Activated naive CD4-positive, alpha-beta T cell treated with anti-CD3 and anti-CD28 coated beads for 36 hours (primary cell): ENCODE results near the gene HLA-DOB. TPM values are rescaled to one million over a fixed set of nuclear protein-coding genes. Genes with fewer than 3 reads are reported as not detected.
A peak's percentile ranks its signal among the peaks of the same experiment; 100 is the strongest.
"Not testable (repeated sequence)": the region's sequence is repeated elsewhere in the genome, so short reads cannot be mapped to it uniquely, and the experiment has no call there.

Source experiments
- CTCF ChIA-PET: fragments of 350-600 bp; sonication (Branson Sonifier 250); formaldehyde crosslinking; loops from one replicate; lab custom pipeline; 2021; ENCODE audit warnings: antibody characterized with exemption; lab: Charles Lee
- DNase-seq: peaks from one replicate; pipeline ENCODE4 v3.0.0-alpha.2; 2020
- H3K27ac Mint-ChIP-seq: one replicate; pipeline ENCODE4 v1.8.0; 2021; ENCODE audit warnings: mild to moderate bottlenecking, mixed read lengths
- H3K27me3 Mint-ChIP-seq: one replicate; pipeline ENCODE4 v1.8.0; 2021; ENCODE audit warnings: low read depth, mixed read lengths
- H3K36me3 Mint-ChIP-seq: one replicate; pipeline ENCODE4 v1.8.0; 2021; ENCODE audit warnings: low read depth, mixed read lengths
- H3K4me1 Mint-ChIP-seq: one replicate; pipeline ENCODE4 v1.8.0; 2021; ENCODE audit warnings: low read depth, mixed read lengths
- H3K4me3 Mint-ChIP-seq: one replicate; pipeline ENCODE4 v1.8.0; 2021; ENCODE audit warnings: mild to moderate bottlenecking, moderate library complexity, mixed read lengths
- H3K9me3 Mint-ChIP-seq: one replicate; pipeline ENCODE4 v1.8.0; 2021; ENCODE audit warnings: mixed read lengths
- intact Hi-C: fragments of 100-400 bp; cut with micrococcal nuclease; formaldehyde crosslinking; loops from one replicate; pipeline ENCODE4 v1.15.1; 2023
- total RNA-seq, 2 experiments: library from RNA; stranded (reverse); gene quantifications; one replicate each; pipeline ENCODE4 v1.2.3, GENCODE V29; 2021

HLA-DOB gene
- total RNA-seq, 2 experiments from 2014 or later = 0.91 to 1.1 TPM

DNA sequence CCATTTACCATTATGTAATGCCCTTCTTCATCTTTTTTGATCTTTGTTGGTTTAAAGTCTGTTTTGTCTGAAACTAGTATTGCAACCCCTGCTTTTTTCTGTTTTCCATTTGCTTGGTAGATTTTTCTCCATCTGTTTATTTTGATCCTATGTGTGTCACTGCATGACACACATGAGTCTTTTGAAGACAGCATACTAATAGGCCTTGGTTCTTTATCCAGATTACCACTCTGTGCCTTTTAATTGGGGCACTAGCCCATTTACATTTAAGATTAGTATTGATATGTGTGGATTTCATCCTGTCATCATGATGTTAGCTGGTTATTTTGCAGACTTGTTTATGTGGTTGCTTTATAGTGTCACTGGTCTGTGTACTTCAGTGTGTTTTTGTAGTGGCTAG, 11.4 kb downstream of the HLA-DOB start:
- intact Hi-C loops, H3K36me3 Mint-ChIP-seq, H3K4me1 Mint-ChIP-seq, H3K27ac Mint-ChIP-seq, H3K9me3 Mint-ChIP-seq, H3K4me3 Mint-ChIP-seq, DNase-seq: not testable (repeated sequence)
- peaks cover 37% of the 10 kb centered on the region for H3K27me3 Mint-ChIP-seq
- CTCF ChIA-PET = interaction anchor here (1.2 kb wide), 1 partner anchor 62 kb away, joined by 4 read pairs; no protein-coding TSS in a partner anchor

DNA sequence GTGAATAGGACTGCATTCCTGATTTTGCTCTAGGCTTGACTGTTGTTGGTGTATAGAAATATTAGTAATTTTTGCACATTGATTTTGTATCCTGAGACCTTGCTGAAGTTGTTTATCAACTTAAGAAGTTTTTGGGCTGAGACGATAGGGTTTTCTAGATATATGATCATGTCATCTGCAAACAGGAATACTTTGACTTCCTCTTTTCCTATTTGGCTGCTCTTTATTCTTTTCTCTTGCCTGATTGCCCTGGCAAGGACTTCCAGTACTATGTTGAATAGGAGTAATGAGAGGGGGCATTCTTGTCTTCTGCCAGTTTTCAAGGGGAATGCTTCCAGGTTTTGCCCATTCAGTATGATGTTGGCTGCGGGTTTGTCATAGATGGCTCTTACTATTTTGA, 13.4 kb downstream of the HLA-DOB start:
- Mint-ChIP-seq H3K4me3 (no peak overlapping the region), H3K36me3 (no peaks in the 10 kb centered on the region), H3K9me3 (peaks cover 5% of the 10 kb centered on the region), H3K27ac (no peak overlapping the region), H3K4me1 (peaks cover 8% of the 10 kb centered on the region), H3K27me3 (peaks cover 42% of the 10 kb centered on the region)
- DNase-seq = no peak
- intact Hi-C loops = no loop called here
- CTCF ChIA-PET = interaction anchor here (0.9 to 1.6 kb wide), 2 partner anchors 16 to 35 kb away, joined by 3 read pairs; partner anchors contain the start of gene TAP2

DNA sequence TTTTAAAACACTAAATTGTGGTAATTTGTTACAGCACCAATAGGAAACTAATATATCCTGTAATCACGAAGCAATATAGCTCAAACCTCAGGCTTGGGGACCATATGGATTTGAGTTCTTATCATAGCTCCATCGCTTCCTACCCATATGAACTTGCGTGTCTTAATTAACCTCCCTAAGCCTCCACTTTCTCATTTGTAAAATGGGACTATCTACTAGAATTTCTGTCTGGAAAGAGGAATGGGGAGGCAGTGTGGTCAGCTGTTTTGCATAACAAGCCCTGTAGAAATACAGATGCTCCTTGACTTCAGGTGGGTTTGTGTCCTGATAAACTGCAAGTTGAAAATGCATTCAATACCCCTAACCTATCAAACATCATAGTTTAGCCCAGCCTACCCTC, 17.1 kb downstream of the HLA-DOB start:
- intact Hi-C loops = loop anchor here (5.0 to 10.0 kb wide), 2 partner anchors 367 to 555 kb away; no protein-coding TSS in a partner anchor
- H3K9me3 Mint-ChIP-seq = peaks cover 6% of the 10 kb centered on the region
- no peak overlapping the region for H3K27ac Mint-ChIP-seq

DNA sequence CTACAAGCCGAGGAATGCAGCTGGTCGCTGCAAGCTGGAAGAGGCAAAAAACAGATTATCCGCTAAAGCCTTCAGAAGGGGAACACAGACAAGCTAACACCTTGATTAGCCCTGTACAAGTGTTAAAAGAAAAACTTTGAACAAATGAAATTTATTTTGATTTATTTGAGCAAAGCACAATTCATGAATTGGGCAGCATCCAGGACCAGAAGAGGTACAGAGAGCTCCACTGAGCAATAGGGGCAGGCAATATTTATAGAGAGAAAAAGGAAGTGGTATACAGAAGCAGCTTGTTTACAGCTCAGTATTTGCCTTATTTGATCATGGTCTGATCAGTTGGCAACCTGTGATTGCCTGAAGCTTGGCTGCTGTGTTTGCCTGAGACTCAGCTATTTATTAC, 17.6 kb downstream of the HLA-DOB start:
- H3K4me1 Mint-ChIP-seq = peaks cover 16% of the 10 kb centered on the region
- no peak for DNase-seq
- peaks cover 6% of the 10 kb centered on the region for H3K9me3 Mint-ChIP-seq
- intact Hi-C loops = loop anchor here (5.0 to 10.0 kb wide), 2 partner anchors 367 to 554 kb away; no protein-coding TSS in a partner anchor
- H3K27ac Mint-ChIP-seq = no peak overlapping the region
- H3K36me3 Mint-ChIP-seq = no peaks in the 10 kb centered on the region
- H3K27me3 Mint-ChIP-seq = peaks cover 30% of the 10 kb centered on the region
- CTCF ChIA-PET = interaction anchor here (0.9 to 2.4 kb wide), 7 partner anchors 11 to 385 kb away, joined by 3 to 11 read pairs (median 6); partner anchors contain the start of gene TAP2
- no peak overlapping the region for H3K4me3 Mint-ChIP-seq

More for the DNA sequence above, 17.1 kb downstream of the HLA-DOB start:
- Mint-ChIP-seq H3K27me3 (peaks cover 34% of the 10 kb centered on the region), H3K36me3 (no peaks in the 10 kb centered on the region), H3K4me1 (peaks cover 10% of the 10 kb centered on the region), H3K4me3 (no peak overlapping the region)
- DNase-seq = no peak
- CTCF ChIA-PET = interaction anchor here (0.9 to 2.4 kb wide), 6 partner anchors 12 to 385 kb away, joined by 3 to 11 read pairs (median 6); partner anchors contain the start of gene TAP2

DNA sequence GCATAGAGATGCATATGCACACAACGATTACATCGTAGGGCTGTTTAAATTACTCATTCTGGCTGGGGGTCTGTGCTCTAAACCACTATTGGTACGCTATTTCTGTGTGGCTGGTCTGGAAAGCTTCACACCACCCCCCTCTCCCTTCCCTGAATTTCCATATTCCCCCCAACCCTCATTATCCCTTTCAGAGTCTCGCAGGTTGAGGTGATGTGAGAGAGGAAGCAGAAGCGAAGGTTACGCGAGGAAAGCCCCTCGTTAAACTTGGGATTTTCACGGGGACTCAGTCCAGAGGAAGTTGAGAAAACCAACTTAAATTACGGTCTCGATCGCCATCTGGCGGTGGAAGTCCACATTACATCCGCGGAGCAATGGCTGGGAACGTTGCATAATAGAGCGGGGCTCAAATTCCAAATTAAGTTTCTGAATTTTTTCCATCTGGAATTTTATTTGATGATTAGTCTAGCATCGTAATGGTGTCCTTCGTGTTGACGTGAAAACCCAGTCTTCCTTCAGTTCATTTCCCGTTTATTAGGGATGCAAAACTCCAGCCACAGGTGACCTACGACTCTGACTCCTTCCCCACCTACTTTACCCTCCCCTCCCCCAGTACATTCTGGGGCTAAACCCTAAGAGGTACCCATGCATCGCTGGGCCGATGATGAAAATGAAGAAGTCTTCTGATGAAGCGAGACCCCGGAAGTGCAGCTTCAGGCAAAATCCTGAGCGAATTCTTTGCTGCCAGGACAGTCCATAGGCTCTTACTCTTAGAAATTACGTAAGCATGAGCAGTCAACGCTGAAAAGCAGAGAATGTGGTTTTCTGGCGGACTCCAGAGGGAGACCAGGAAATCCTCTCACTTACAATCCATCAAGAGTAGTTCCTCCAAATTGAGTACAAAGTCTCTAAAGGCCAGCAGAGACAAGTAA, 19.7 kb downstream of the HLA-DOB start:
- no peaks in the 10 kb centered on the region for H3K36me3 Mint-ChIP-seq
- intact Hi-C loops = loop anchor here (1.0 to 10.0 kb wide), 5 partner anchors 72 to 552 kb away; no protein-coding TSS in a partner anchor
- no peak overlapping the region for H3K27ac Mint-ChIP-seq
- peaks cover 20% of the 10 kb centered on the region for H3K27me3 Mint-ChIP-seq
- H3K4me3 Mint-ChIP-seq = peak overlapping the region; percentile 47
- H3K9me3 Mint-ChIP-seq = peaks cover 6% of the 10 kb centered on the region
- H3K4me1 Mint-ChIP-seq = peaks cover 22% of the 10 kb centered on the region
- DNase-seq = peak; percentile 91
- CTCF ChIA-PET = interaction anchor here (1.0 to 2.4 kb wide), 5 partner anchors 10 to 383 kb away, joined by 4 to 11 read pairs (median 9); no protein-coding TSS in a partner anchor

DNA sequence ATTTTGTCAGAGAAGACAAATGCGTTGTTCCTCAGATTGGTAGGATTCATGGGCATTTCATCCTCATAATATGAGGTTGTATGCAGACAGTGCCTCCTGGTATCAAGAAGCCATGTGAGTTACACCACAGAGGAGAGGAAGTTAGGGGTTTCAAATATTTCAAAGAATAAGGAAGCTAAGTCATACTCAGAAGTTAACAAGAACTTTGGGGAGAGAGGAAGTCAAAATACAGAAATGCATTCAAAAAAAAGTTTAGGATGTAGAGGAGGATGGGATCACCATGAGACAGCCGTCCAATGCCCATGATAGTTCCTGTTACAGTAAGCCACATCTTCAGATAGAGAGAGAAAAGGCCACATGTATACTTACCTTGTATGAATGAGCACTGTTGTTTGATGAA, 22.3 kb downstream of the HLA-DOB start:
- intact Hi-C loops = loop anchor here (10.0 kb wide), 1 partner anchor 550 kb away; no protein-coding TSS in a partner anchor
- H3K4me3 Mint-ChIP-seq = no peak overlapping the region
- peaks cover 22% of the 10 kb centered on the region for H3K4me1 Mint-ChIP-seq
- peaks cover 18% of the 10 kb centered on the region for H3K27me3 Mint-ChIP-seq
- no peak for DNase-seq
- CTCF ChIA-PET = interaction anchor here (0.6 to 3.1 kb wide), 7 partner anchors 8 to 549 kb away, joined by 3 to 15 read pairs (median 6); partner anchors contain the start of gene HLA-DMA
- peaks cover 6% of the 10 kb centered on the region for H3K9me3 Mint-ChIP-seq
- no peaks in the 10 kb centered on the region for H3K36me3 Mint-ChIP-seq
- no peak overlapping the region for H3K27ac Mint-ChIP-seq

DNA sequence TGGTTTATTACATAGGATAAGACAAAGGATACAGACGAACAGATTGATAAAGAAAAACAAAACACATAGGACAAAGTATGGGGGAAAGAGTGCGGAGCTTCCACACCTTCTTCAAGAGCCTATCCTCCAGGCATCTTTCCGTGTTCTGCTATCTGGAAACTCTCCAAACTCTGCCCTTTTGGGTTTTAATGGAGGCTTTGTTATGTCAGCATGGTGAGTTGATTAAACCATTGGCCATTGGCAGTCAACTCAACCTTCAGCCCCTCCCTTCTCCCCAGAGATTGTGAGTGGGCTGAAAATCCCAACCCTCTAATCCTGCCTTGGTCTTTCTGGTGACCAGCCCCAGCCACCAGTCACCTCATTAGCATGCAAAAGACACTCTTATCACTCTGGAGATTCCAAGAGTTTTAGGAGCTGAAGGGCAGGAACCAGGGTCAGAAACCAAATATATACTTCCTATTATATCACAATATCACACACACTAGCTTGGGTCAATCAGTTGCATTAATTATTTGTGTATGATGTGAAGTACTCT, 23.8 kb downstream of the HLA-DOB start:
- Mint-ChIP-seq H3K4me3 (no peak overlapping the region), H3K9me3 (no peaks in the 10 kb centered on the region), H3K4me1 (peaks cover 22% of the 10 kb centered on the region), H3K36me3 (no peaks in the 10 kb centered on the region), H3K27me3 (peaks cover 13% of the 10 kb centered on the region), H3K27ac (no peak overlapping the region)
- CTCF ChIA-PET = interaction anchor here (0.8 to 3.1 kb wide), 8 partner anchors 7 to 379 kb away, joined by 3 to 15 read pairs (median 4); no protein-coding TSS in a partner anchor
- intact Hi-C loops = loop anchor here (10.0 kb wide), 1 partner anchor 548 kb away; no protein-coding TSS in a partner anchor
- DNase-seq = no peak

DNA sequence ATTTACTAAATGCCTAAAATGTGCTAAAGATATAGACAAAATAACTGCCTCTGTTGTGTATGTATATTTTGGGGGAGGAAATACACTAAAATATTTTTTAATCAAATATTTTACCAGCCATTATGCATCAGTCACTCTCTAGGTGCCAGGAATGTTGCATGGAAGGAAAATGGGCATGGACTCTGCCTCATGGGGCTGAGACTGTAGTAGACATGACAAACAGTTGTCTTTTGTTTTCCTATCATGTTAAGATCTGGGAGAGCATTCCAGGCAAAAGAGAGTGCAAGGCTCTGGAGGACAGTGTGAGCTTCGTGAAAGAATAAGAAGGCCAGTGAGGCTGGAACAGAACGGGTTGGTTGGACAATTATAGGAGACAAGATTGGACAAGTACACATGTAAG, 26.5 kb downstream of the HLA-DOB start:
- Mint-ChIP-seq H3K36me3 (no peaks in the 10 kb centered on the region), H3K27ac (no peak overlapping the region), H3K4me1 (peaks cover 15% of the 10 kb centered on the region), H3K9me3 (no peaks in the 10 kb centered on the region), H3K27me3 (peaks cover 18% of the 10 kb centered on the region), H3K4me3 (no peak overlapping the region)
- intact Hi-C loops = loop anchor here (10.0 kb wide), 1 partner anchor 546 kb away; no protein-coding TSS in a partner anchor
- DNase-seq = no peak
- CTCF ChIA-PET = interaction anchor here (0.8 kb wide), 1 partner anchor 226 kb away, joined by 4 read pairs; no protein-coding TSS in a partner anchor

DNA sequence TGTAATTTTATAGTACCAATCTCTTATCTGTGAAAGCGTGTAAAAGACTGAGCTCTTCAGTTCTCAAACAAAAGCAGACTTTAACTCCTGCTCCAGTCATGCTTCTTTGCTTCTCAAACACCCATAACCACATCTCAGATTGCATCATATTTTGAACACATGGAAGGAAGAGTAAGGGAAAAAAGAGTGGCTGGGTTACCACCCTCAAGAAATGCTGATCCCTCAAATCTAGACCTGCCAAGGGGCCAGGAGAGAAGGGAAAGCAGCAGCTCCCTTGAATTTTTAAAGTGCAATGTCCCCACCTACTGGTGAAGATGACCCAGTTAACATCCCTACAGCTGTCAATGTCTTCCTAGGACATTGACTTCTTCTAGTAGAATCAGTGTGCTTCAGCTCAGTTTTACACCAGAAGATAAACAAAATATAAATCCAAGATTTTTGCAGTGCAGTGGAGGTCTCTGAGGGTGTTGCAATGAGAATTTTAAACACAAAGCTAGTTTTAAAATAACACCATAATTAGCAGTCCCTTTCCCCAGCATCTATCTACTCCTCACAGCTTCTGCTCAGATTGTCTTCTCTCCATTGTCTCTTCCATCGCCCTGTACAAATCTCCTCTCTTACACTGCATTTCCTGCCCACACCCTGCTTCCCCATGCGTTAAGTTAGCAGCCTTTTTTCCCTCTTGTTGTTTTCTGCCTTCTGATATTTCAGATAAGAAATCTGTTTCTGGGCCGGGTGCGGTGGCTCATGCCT, 30.8 kb downstream of the HLA-DOB start:
- Mint-ChIP-seq H3K9me3 (no peaks in the 10 kb centered on the region), H3K36me3 (no peaks in the 10 kb centered on the region), H3K27ac (no peak overlapping the region), H3K27me3 (peaks cover 13% of the 10 kb centered on the region), H3K4me1 (no peaks in the 10 kb centered on the region), H3K4me3 (no peak overlapping the region)
- peak; percentile 49 for DNase-seq
- intact Hi-C loops = loop anchor here (1.0 to 5.0 kb wide), 2 partner anchors 84 to 373 kb away; no protein-coding TSS in a partner anchor
- CTCF ChIA-PET = interaction anchor here (0.6 to 3.0 kb wide), 27 partner anchors 8 to 739 kb away, joined by 3 to 18 read pairs (median 3); partner anchors contain the start of gene TAP2

DNA sequence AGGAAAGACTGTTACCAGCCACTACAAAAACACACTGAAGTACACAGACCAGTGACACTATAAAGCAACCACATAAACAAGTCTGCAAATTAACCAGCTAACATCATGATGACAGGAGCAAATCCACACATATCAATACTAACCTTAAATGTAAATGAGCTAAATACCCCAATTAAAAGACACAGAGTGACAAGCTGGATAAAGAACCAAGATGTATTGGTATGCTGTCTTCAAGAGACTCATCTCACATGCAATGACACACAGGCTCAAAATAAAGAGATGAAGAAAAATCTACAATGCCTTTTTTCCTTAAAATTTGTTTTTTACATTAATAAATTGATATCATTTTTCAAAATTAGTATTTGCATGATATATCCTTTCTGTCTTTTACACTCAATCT, 33.9 kb downstream of the HLA-DOB start:
- H3K27ac Mint-ChIP-seq, intact Hi-C loops, H3K9me3 Mint-ChIP-seq, CTCF ChIA-PET, H3K36me3 Mint-ChIP-seq, H3K4me3 Mint-ChIP-seq, DNase-seq, H3K4me1 Mint-ChIP-seq: not testable (repeated sequence)
- H3K27me3 Mint-ChIP-seq = peaks cover 11% of the 10 kb centered on the region

DNA sequence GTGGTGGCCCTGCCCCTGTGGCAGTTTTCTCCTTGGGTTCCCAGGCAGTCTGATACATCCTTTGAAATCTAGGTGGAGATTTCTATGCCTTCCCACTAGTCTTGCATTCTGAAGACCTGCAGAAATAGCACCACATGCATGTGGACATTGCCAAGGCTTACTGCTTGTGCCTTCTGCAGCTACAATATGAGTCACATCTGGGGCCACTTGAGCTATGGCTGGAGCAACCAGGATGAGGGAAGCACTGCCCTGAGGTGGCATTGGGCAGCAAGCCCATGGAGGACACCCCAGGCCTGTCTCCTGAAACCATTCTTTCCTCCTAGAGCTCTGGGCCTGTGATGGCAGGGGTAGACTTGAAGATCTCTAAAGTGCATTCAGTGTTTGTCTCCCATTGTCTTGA, 37.8 kb downstream of the HLA-DOB start:
- CTCF ChIA-PET = interaction anchor here (0.7 kb wide), 1 partner anchor 9 kb away, joined by 3 read pairs; no protein-coding TSS in a partner anchor
- Mint-ChIP-seq H3K27me3 (no peaks in the 10 kb centered on the region), H3K4me3 (no peak overlapping the region), H3K36me3 (no peaks in the 10 kb centered on the region), H3K9me3 (no peaks in the 10 kb centered on the region), H3K27ac (no peak overlapping the region), H3K4me1 (no peaks in the 10 kb centered on the region)
- no peak for DNase-seq
- intact Hi-C loops = no loop called here
